ENCODE results near the gene USP1. TPM values are rescaled to one million over a fixed set of nuclear protein-coding genes. Genes with fewer than 3 reads are reported as not detected.

Gene USP1
- polyA plus RNA-seq, 2 of the 4 experiments (the other 2 are of a cell fraction), result 23.5 to 31.4 TPM

DNA sequence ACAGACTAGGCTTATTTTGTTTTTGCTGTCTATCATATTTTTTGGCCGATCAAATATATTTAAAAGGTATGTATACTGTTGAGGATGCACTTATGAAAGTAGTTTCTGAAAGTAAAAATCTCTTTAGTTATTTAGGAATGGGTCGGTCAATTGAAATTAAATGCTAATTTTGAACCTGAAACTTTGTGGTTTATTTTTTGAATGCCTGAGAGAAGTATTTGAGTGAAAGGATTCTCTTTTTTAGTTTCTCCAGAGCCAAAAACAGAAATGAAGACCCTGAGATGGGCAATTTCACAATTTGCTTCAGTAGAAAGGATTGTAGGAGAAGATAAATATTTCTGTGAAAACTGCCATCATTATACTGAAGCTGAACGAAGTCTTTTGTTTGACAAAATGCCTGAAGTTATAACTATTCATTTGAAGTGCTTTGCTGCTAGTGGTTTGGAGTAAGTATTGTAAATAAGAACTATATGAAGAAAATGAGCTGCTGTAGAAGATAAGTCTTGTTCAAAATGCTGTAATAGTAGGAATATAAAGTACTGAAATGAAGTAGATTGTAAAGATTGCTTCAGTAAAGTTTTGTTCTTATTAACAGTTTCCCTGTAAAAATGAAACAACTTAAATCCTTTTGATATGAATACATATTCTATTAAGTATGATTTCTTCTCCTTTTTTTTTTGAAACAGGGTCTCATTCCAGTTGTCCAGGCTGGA, 11.5 kb downstream of the USP1 start:
- FAIRE-seq (no peak), ATAC-seq (no peak), DNase-seq (ENCODE audit: low read depth in 1 of 2, low spot score in 1 of 2) (no peak)
- no peaks in the 10 kb centered on the region for H3K4me1 ChIP-seq
- CTCF ChIA-PET, result interaction anchor here (0.7 kb wide), 1 partner anchor 35 kb away, joined by 3 read pairs; no protein-coding TSS in a partner anchor
- H3K4me3 ChIP-seq, result no peak overlapping the region
- POLR2A ChIA-PET, result interaction anchor here (1.4 kb wide), 1 partner anchor 12 kb away, joined by 5 read pairs; no protein-coding TSS in a partner anchor
- 96% methylated on average over 3 of the region's 3 CpGs for WGBS (ENCODE audit: missing lambda C conversion rate)
- no peak for TF ChIP-seq HEYL (CRISPR knock-in tag; IDR thresholded peaks at IDR 0.05)
- TF ChIP-seq, protein P1, sequence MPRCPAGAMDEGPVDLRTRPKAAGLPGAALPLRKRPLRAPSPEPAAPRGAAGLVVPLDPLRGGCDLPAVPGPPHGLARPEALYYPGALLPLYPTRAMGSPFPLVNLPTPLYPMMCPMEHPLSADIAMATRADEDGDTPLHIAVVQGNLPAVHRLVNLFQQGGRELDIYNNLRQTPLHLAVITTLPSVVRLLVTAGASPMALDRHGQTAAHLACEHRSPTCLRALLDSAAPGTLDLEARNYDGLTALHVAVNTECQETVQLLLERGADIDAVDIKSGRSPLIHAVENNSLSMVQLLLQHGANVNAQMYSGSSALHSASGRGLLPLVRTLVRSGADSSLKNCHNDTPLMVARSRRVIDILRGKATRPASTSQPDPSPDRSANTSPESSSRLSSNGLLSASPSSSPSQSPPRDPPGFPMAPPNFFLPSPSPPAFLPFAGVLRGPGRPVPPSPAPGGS (IDR thresholded peaks at IDR 0.05), result no peak
- TF ChIP-seq NPAS2 (CRISPR knock-in tag; IDR thresholded peaks at IDR 0.05; ENCODE audit: borderline replicate concordance), result no peak
- TF ChIP-seq, protein P2, sequence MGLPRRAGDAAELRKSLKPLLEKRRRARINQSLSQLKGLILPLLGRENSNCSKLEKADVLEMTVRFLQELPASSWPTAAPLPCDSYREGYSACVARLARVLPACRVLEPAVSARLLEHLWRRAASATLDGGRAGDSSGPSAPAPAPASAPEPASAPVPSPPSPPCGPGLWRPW (IDR thresholded peaks at IDR 0.05), result no peak
- no peak for TF ChIP-seq FOXS1 (CRISPR knock-in tag; IDR thresholded peaks at IDR 0.05)
- no peak for TF ChIP-seq MAFK (IDR thresholded peaks at IDR 0.05; ENCODE audit: partially characterized antibody)
- no peak for TF ChIP-seq NR3C1 (IDR thresholded peaks at IDR 0.05)
- no peak for TF ChIP-seq FOSL2 (IDR thresholded peaks at IDR 0.05)
- TF ChIP-seq FOSL2 (CRISPR knock-in tag; IDR thresholded peaks at IDR 0.05), result no peak
- TF ChIP-seq GATA3 (IDR thresholded peaks at IDR 0.05; ENCODE audit: borderline replicate concordance), result no peak
- H3K9me3 ChIP-seq, result no peaks in the 10 kb centered on the region
- no peak overlapping the region for H3K4me2 ChIP-seq
- no peak overlapping the region for H3K27ac ChIP-seq

DNA sequence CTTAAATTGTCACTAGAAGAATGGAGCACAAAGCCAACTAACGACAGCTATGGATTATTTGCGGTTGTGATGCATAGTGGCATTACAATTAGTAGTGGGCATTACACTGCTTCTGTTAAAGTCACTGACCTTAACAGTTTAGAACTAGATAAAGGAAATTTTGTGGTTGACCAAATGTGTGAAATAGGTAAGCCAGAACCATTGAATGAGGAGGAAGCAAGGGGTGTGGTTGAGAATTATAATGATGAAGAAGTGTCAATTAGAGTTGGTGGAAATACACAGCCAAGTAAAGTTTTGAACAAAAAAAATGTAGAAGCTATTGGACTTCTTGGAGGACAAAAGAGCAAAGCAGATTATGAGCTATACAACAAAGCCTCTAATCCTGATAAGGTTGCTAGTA, 13.5 kb downstream of the USP1 start:
- H3K4me3 ChIP-seq, result no peak overlapping the region
- 100% methylated on average over 2 of the region's 2 CpGs for WGBS (ENCODE audit: missing lambda C conversion rate)
- no peak overlapping the region for H3K4me2 ChIP-seq
- H3K9me3 ChIP-seq, result no peaks in the 10 kb centered on the region
- ATAC-seq (no peak), FAIRE-seq (no peak), DNase-seq (ENCODE audit: low read depth in 1 of 2, low spot score in 1 of 2) (no peak)
- CTCF ChIA-PET, result interaction anchor here (0.8 kb wide), 1 partner anchor 146 kb away, joined by 3 read pairs; no protein-coding TSS in a partner anchor
- POLR2A ChIA-PET, result no interaction called here
- no peaks in the 10 kb centered on the region for H3K4me1 ChIP-seq
- TF ChIP-seq ZNF302 (CRISPR knock-in tag; IDR thresholded peaks at IDR 0.05) (no peak), KDM5A (IDR thresholded peaks at IDR 0.05) (no peak), FOSL2 (IDR thresholded peaks at IDR 0.05) (no peak), FOSL2 (CRISPR knock-in tag; IDR thresholded peaks at IDR 0.05) (no peak), ESRRA (IDR thresholded peaks at IDR 0.05; ENCODE audit: borderline replicate concordance, low read length) (no peak)
- TF ChIP-seq, protein P2 (IDR thresholded peaks at IDR 0.05), result no peak
- TF ChIP-seq, protein P3, sequence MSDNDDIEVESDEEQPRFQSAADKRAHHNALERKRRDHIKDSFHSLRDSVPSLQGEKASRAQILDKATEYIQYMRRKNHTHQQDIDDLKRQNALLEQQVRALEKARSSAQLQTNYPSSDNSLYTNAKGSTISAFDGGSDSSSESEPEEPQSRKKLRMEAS (IDR thresholded peaks at IDR 0.05), result no peak
- TF ChIP-seq, protein P4, sequence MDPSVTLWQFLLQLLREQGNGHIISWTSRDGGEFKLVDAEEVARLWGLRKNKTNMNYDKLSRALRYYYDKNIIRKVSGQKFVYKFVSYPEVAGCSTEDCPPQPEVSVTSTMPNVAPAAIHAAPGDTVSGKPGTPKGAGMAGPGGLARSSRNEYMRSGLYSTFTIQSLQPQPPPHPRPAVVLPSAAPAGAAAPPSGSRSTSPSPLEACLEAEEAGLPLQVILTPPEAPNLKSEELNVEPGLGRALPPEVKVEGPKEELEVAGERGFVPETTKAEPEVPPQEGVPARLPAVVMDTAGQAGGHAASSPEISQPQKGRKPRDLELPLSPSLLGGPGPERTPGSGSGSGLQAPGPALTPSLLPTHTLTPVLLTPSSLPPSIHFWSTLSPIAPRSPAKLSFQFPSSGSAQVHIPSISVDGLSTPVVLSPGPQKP (IDR thresholded peaks at IDR 0.05; ENCODE audit: low read depth, low read length), result no peak
- no peak overlapping the region for H3K27ac ChIP-seq

DNA sequence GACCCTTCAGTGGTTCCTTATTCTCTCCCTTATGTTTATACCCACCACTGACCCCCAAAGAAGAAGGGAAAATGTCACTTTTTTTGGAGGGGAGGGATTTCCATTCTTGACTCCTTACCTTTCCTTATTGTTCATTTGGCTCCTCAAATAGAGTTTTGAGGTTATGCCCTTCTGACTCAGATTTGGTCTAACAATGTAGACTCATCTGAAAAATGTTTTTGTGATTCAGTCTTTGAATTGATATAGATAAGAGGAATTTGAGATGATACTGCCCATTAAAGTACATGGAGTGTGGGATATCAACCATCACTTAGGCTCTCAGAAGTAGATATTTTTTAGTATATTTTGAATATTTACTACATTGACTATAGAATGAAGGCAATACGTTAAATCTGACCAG, 16.1 kb downstream of the USP1 start:
- ChIA-PET POLR2A (no interaction called here), CTCF (no interaction called here)
- no peak for TF ChIP-seq CEBPB (IDR thresholded peaks at IDR 0.05)
- TF ChIP-seq MAFK (IDR thresholded peaks at IDR 0.05; ENCODE audit: partially characterized antibody), result no peak
- TF ChIP-seq EHF (CRISPR knock-in tag; IDR thresholded peaks at IDR 0.05), result no peak
- TF ChIP-seq ZC3H11A (IDR thresholded peaks at IDR 0.05), result no peak
- no peak for TF ChIP-seq HOXB5 (CRISPR knock-in tag; IDR thresholded peaks at IDR 0.05)
- no peak for TF ChIP-seq RFX5 (IDR thresholded peaks at IDR 0.05)
- TF ChIP-seq, protein P1 (IDR thresholded peaks at IDR 0.05), result no peak
- Histone ChIP-seq H3K9me3 (no peaks in the 10 kb centered on the region), H3K4me2 (no peak overlapping the region), H3K4me1 (no peaks in the 10 kb centered on the region), H3K4me3 (no peak overlapping the region), H3K27ac (no peak overlapping the region)
- DNase-seq (ENCODE audit: low read depth in 1 of 2, low spot score in 1 of 2) (no peak), FAIRE-seq (no peak), ATAC-seq (peak in 1 of 2 experiments; percentile 38; a peak in 2 of 6 replicates)
- whole genome bisulfite sequencing (ENCODE audit: missing lambda C conversion rate), result 87% methylated on average over 1 of the region's 1 CpG

Measured in A549 (cell line).